ENCODE results near the gene PLA2G4E.

The PLA2G4E gene

DNA sequence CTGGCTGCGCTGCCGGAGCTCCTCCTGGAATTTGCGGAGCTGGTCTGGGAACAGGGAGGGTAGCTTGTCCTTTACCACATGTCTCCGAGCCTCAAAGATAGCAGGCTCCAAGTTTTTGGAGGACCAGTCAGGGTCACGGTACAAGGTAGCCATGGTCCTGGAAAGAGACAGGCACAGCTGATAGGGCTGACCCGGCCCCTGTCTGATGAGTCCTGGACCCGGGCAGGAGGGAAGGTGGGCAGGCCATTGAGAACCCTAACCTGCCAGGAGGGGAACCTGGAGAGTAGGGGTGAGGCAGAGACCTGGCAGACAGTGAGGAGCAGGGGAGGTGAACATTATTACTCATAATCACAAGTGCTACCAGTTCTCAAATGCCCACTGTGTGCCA is 28.0 kb downstream of the PLA2G4E start:
- DNase-seq (ENCODE audit: low spot score): no peak

DNA sequence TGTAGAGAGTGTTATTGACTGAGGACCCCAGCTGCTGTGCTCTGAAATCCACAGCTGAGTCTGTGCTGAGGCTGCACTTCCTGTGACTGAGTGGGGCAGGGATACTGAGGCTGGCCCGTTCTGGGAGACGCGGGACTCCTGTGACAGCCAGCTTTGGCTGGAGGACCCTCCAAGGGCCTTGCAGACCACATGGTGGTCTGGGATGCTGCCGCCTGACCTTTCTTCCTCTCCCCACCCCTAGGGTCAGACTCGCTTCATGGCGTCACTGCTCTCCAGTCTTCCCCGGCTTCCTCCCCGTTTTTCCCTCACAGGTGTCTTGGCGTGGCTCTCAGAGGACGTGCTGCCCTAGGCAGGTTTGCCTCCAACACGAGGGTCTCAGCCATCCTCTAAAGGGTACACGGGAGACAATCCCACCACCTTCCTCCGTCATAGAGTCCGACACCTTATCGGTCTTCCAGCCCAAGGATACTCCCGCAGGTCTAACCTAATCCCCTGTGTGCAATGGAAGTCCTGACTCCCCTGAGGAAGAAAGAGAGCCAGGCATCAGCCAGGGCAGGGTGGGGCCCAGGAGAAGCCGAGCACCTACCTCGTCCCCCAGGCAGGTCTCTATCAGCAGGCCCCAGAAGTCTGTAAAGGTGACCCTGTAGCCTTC is 28.6 kb downstream of the PLA2G4E start:
- no peak for DNase-seq (ENCODE audit: low spot score)

DNA sequence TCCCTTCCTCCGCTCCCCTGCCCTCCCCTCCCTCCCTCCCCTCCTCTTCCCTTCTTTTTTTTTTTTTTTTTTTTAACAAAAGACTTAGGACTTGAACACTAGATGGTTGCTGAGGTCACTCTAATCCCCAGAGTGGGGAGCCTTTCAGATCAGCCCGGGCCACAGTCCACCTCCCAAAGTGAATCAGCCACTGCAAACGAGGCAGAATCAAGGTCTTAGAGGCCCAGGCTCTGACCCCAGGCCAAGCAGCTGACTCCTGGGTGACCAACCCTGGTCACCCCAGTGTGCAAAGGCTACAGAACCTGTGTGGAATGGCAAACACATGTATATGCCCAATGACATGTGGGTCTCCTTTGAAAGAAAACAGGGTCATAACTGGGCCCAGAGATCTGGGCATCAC is 30.2 kb downstream of the PLA2G4E start:
- no peak for DNase-seq (ENCODE audit: low spot score)

DNA sequence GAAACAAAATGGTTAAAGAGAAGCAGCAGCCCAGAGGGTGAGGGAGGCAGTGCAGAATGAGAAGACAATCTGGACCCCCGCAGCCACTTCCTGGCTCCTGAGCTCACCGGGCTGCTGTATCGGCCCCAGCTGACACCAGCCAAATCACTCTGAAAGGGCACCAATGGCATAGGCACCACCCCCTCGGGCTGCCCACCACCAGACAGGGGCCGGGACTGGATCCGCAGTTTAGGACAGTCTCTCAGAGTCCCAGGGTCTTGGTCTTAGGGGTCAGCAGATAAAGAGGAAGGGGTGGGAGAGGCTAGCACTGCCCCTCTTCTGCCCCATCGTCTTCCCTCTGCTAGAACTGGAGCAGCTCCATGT is 30.6 kb downstream of the PLA2G4E start:
- no peak for DNase-seq (ENCODE audit: low spot score)

DNA sequence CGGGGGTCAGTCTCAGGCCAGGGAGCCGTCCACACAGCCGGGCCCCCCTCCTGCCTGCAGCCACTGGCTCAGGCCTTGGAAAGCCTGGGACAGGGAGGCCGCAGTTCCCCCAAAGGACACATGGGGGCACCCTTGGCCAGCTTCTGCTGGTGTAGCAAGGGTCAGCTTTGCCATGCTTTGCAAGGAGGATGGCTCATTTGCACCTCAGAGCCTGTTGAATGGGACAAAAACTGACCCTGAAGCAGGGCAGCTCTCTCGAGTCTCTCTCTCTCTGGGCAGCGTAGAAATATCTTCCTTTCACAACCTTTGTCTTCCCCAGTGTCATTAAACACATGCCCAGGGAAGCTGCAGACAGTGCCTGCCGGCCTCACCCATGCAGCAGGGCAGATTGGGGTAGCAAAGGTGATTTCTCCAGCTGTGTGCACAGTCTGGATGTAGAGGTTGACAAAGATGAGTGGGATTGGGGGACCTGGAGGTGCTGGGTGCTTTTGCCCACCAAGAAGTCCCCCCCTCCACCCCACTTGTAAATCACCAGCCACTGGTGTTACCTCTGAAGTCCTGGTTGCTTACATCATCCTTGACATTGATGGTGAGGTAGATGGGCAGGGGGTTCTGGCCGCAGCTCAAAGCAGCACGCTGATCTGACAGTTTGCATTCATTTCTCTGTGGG is 31.1 kb downstream of the PLA2G4E start:
- DNase-seq (ENCODE audit: low spot score): peak; percentile 77

DNA sequence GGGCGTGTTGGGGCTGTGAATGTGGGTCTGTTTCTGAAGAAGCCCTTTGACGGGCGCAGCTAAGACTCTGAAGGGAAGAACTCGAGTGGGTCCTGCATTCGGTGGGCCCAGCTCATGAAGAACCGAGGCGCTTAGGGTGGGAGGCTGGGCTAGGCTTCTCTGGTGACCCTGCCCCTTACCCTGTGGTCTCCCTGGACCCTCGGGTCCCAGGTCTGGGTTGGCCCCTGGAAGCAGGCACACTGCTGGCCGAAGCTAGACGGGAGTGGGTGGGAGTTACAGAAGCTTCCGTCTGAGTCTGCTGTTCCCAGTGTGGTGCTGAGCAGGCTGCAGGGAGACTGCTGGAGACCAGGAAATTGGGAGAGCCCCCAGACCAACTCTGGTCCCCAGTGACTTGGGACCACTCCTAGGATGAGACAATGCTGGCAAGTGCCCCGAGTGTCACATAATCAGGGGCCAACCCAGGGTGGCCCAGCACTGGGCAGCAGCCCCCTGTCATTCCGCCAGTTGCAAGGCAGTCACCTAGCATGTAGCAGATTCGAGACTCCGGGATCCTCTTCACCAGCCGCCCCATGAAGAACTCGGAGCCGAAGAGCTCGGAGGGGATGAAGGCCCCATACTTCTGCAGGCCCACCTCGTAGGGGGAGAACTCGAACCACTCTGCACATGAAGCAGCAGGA is 31.8 kb downstream of the PLA2G4E start:
- DNase-seq (ENCODE audit: low spot score): no peak

DNA sequence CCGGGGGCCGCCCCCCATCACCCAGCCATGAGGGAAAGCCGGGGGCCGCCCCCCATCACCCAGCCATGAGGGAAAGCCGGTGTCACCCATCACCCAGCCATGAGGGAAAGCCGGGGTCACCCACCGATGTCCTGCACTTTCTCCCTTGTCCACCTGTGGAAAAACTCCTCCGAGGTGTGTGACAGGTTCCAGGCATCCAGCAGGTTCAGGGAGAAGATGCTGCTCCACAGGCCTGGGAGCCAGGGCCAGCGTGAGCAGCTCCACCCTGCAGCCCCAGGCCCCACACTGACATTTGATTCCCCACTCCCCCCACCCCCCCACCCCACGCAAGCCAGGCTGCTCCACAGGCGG is 32.9 kb downstream of the PLA2G4E start:
- no peak for DNase-seq (ENCODE audit: low spot score)

DNA sequence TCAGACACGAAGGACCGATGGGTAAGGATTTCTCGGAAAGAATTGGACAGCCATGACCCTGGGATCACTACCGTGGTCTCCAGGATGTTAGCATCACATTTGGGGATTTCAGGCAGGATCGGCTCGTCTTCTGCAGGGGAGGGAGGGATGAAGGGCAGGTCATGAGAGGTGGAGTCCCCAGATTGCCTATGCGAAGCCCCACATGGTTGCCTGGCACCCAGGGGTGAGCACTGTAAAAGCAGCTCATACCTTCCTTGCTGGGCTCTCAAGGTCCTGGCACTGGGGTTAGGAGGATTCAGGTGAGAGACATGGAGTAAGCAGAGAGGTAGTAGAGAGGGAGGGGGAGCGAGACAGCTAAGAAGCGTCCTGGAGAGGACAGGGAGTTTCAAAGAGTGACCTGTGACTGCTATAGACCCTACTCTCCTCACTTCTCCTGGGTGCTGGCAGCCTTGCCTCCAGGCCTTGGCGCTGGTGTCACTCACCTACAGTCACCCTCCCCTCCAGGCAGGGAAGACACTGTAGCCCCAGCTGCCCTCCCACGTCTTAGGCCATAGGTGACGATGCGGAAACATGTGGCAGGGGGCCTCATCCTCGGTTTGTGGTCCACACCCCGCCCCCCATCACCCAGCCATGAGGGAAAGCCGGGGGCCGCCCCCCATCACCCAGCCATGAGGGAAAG is 33.5 kb downstream of the PLA2G4E start:
- no peak for DNase-seq (ENCODE audit: low spot score)

DNA sequence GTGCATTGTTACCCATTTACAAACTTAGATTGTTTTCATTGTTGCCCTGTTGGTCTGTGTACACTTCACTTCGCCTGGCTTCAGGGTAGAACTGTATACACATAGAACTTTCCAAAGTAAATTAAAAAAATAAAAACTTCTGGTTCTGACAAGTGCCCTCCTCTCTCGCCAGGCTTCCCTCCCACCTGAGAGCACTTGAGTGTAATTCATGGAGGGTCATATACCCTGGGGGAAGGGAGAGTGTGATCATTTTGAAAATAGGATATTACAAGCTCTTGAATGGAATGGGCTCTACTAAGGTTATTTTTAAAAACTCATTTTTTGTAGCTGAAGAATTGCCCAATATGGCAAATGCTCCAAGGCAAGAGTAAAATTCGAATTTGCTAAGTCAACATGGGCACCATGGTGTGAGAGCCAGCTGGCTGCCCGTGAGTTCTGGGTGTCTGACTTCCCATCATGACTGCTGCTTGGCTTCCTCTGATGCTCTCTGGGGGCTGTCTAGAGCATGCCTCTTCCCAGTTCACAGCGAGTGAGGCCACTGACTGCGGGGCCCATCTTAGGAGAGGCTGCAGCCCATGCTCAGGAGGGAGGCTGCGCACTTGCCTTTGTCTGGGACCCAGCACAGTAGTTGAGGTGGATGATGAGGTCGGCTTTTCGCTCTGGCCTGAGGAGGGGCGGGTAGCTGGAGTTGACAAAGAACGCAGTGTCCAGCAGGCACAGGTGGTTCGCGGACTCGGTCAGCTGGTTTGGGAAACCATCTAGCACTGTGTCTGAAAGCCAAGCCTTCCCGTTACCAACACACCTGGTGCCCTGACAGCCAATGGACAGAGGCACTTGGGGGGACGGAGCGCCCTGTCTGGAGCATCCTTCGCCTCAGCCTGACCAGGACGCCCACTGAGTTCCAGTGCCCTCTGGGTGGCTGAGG is 35.3 kb downstream of the PLA2G4E start:
- no peak for DNase-seq (ENCODE audit: low spot score)

DNA sequence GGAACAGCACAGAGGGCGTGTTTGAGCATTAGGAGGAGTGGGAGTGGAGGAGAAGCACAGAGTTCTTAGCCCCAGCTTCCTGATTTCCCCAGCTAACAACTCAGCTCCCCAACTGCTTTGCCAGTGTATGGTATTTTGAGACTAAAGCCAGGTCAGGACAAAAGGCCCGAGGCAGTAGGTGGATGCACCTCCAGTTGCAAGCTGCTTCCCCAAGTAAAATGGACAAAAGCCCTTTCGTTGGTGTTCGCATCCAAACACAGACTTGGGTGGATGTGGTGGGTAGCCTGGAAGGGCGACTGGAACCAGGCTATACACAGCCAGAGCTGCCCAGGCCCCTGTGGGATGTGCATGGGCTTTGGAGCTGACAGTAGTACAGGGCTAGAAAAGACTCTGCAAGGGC is 36.2 kb downstream of the PLA2G4E start:
- DNase-seq (ENCODE audit: low spot score): no peak

DNA sequence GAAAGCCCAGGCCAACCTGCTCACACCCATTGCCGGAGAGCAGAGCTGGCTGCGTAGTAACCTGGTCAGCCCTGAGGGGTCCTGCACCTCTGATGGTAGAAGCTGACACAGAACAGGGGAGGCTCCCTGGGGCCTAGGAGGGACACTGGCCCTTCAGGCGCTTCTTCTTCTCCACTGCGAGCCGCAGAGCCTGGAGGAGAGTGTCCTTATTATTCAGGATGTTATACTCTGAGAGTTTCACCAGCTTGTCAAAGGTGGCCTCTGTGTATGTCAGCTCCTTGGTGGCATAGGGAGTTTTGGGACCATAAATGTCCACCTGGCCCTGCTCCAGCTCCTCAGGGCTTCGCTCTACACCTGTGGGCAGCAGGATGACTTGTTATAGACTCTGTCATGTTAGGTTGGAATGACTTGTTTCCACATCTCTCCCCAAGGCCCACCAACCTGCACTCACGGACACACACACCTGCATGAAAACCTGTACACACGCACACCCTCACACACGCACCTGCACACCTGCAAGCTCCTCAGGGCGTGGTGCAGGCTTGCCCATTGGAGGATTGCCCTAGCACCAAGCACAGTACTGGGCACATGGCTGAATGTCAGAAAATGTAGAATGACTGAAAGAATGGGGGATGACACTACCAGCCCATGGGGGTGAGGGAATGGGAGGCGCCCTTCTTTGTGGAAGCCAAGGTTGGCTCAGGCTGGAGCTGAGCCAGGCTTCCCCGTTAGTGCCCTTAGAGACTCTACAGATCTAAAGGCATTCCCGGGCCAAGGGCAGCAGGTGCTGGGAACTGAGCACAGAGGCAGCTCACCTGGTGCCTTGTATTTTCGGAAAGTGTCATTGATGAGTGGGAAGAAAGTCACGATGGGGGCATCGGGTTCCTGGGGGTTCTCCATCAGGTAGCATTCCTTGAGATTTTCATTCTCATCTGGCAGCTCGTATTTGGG is 36.9 kb downstream of the PLA2G4E start:
- no peak for DNase-seq (ENCODE audit: low spot score)

DNA sequence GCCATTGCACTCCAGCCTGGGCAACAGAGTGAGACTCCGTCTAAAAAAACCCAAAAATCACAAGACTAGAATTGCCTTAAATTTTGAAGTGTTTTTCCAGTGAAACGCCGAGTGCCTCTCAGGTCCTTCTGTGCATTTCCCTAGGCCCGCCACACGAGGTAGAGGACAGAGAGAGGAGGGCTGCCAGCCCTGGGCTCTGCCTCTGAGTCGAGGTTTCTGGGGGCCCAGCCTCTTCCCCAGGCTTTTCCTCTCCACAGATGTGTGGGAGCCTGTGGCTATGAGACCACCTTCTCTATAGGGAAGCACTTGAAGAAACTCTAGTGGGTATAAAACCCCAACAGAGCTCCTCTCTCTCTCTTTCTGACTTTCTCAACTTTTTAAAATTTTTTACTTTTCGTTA is 37.6 kb downstream of the PLA2G4E start:
- DNase-seq (ENCODE audit: low spot score): no peak

DNA sequence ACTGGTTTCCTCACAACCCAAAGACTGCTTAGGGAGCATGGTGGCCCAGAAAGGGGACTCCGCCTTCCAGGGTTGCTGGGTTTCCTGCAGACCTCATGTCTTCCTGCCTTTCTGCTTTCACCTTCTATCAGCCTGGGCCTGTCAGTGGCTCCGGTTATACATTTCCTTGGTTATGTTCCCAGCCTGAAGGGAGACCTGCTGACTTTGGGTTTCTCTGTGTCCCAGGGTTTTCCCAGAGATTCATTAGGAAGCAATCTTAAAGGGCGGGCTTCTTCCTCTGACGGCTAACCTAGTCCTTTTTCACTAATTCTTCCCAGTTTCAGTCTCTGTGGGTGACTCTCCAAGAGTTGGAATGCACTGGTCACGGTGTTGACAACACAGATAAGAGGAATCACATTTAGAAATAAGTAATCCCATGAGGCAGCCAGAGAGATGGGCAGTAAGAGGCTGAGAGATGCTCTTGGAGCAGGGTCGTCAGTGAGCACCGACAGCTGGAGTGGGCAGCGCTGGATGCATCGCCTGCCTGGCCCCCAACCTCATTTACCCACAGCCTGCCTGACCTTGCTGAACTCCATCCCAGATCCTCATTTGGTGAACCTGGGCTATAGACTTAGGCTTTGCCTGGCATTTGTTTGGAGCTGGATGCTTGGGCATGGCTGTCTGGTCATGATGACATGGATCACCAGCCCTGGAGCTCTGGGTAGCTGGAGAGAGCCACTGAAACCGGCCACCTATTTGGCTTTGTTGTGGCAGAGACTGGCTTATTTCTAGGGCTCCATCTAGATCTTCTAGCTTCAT is 38.5 kb downstream of the PLA2G4E start:
- DNase-seq (ENCODE audit: low spot score): no peak

DNA sequence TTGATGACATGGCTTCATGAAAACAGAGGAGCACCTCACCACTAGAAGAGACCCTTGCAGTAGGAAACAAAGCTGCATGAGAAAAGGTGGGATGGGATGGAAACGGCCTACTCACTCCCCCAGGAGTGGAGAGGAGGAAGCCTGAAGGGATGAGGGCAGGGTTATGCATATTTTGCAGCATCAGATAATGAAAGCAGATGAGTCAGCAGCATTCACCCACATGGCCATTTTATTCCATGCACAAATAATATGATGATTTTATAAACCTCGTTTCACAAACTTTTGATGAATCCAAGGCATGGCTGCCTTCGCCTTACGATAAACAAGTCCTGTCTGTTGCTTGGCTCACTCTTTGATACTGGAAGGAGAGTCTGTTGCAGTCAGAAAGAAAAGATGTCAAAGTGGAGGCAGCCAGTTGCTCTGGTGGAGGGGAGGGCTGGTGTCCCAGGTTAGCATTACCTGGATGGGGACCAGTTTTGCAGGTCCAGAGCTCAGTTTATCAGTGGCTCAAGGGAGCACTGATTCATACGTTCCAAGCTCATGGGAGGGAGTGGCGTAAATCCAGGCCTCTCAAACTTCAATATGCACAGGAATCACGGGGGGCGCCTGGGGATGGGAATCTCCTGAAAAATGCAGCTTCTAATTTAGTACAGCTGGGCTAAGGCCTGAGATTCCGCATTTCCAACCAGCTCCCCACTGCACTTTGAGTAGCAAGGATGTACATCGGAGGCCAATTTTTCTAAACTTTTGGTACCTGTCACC is 39.3 kb downstream of the PLA2G4E start:
- DNase-seq (ENCODE audit: low spot score): no peak

DNA sequence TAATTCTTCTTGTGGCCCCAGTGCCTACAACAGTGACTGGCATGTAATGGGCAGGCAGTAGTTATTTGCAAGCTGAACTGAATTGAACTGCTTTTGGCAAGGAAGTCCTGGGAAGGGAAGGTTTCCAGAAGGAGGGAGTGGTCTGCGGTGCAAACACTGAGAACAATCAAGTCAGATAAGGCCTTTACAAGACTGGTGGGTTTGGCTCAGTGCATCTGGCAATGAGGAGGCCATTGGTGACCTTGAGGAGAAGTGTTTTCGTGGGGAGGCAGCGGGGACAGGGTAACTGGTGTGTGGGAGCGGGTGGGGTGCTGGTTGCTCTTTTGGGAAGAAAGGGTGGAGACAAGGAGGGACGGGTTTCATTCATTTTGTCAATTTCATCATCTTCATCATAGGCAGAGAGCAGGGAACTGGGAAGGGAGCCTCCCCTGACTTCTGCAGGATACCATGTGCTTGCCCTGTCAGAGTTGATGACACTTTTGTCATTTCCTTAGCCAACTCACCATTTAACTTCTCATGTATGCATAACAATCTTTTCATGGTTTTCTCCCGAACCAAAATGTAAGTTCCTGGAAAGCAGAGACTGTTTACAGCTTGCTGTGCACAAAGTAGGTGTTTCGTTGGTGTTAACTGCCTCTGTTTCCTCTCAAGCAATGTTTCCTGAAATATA is 40.1 kb downstream of the PLA2G4E start:
- no peak for DNase-seq (ENCODE audit: low spot score)

DNA sequence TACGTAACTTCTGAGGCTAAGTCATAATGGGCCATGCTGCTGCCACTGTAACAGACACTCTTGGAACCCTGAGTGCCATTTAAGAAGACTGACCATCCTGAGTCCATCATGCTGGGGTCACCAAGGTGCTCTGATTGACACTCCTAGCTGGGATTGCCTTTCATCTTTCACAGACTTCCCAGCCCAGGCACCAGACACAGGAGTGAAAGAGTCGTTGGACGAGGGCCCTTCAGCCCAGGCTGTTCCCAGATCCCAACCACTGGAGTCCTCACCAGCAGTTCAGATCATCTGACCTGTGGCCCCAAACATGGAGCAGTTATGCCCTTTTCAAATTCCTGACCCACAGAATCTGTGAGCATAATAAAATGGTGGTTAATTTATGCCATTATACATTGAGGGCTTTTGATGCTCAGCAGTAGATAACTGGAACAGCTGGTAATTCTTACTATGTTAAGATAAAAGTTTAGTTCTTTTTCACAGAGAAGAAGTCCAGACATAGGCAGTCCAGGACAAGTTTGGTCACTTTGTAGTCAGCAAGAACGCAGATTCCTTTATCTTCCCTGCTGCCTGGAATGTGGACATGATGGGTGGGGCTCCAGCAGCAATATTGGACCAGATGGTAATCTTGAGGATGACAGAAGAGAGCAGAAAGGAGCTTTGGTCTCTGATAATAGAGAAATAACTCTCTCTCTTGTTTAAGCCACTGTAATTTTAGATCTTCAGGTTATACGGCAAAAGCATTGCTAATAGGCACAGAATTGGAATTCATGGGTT is 41.2 kb downstream of the PLA2G4E start:
- DNase-seq (ENCODE audit: low spot score): no peak

DNA sequence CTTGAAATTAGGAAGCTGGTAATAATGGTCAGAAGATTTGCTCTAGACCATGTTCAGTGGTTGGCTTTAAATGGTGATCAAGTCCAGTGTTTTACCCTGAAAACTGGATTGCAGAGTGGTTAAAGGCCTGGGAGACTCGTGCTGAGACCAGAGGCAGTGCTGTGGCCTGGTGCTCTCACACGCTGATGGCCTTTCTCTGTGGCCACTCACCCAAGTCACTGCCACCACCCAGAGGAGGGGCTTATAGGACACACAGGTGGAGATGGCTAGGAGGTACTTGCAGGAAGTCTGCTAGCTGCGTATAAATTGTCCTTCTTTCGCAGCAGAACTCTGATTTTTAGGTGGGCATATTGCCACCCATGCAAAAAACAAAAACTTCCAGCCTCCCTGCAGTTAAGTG is 42.3 kb downstream of the PLA2G4E start:
- DNase-seq (ENCODE audit: low spot score): no peak
